HepG2 (cell line): ENCODE measurements around the gene CTIF. TPM values are rescaled to one million over a fixed set of nuclear protein-coding genes. Genes with fewer than 3 reads are reported as not detected.

Experiments used
- BORCS8-MEF2B ChIP-seq: sonication (generic); formaldehyde crosslinking; IDR thresholded peaks from 2 replicates; pipeline ENCODE4 v1.8.0; 2022; ENCODE audit warnings: mild to moderate bottlenecking, missing genetic modification reagents
- DNMT3B ChIP-seq: conservative IDR thresholded peaks from 2 replicates; pipeline ENCODE4 v1.6.1; 2016; ENCODE audit warnings: missing biosample characterization, control low read depth
- ERF ChIP-seq: IDR thresholded peaks from 2 replicates; pipeline ENCODE4 v1.6.1; 2018; ENCODE audit warnings: missing biosample characterization, missing genetic modification reagents
- JUN ChIP-seq: sonication (generic); formaldehyde crosslinking; IDR thresholded peaks from 2 replicates; pipeline ENCODE4 v1.4.0; 2020; ENCODE audit warnings: mild to moderate bottlenecking, missing genetic modification reagents
- KAT8 ChIP-seq: IDR thresholded peaks from 2 replicates; pipeline ENCODE4 v1.6.1; 2016; ENCODE audit warnings: missing genetic modification reagents, missing compliant biosample characterization
- MED8 ChIP-seq: sonication (generic); formaldehyde crosslinking; IDR thresholded peaks from 2 replicates; pipeline ENCODE4 v1.8.1; 2023; ENCODE audit warnings: mild to moderate bottlenecking, missing genetic modification reagents; ENCODE audit not compliant: insufficient replicate concordance
- NCOR1 ChIP-seq: fragments of 200-600 bp; sonication (generic); IDR thresholded peaks from 2 replicates; pipeline ENCODE4 v1.7.0; 2017; ENCODE audit warnings: antibody characterized with exemption, low read length, borderline replicate concordance
- NPAS2 ChIP-seq: sonication (generic); formaldehyde crosslinking; IDR thresholded peaks from 2 replicates; pipeline ENCODE4 v1.8.0; 2022; ENCODE audit warnings: mild to moderate bottlenecking, missing genetic modification reagents, borderline replicate concordance
- NR2F6 ChIP-seq, 2 experiments: IDR thresholded peaks; 2 replicates each; pipeline ENCODE4 v1.6.1; 2016; ENCODE audit warnings: antibody characterized with exemption in 1 of 2, mild to moderate bottlenecking in 1 of 2
- PCBP1 ChIP-seq: fragments of 200-400 bp; formaldehyde crosslinking; IDR thresholded peaks from 2 replicates; pipeline ENCODE4 v1.6.1; 2017; ENCODE audit warnings: mild to moderate bottlenecking, low read depth, low read length, borderline replicate concordance
- TBX3 ChIP-seq: fragments of 450-650 bp; IDR thresholded peaks from 2 replicates; pipeline ENCODE4 v1.6.1; 2017; ENCODE audit warnings: antibody characterized with exemption, mild to moderate bottlenecking, inconsistent platforms, borderline replicate concordance
- THAP11 ChIP-seq: IDR thresholded peaks from 2 replicates; pipeline ENCODE4 v1.6.1; 2016; ENCODE audit warnings: missing biosample characterization, missing genetic modification reagents
- ZNF274 ChIP-seq: sonication (generic); formaldehyde crosslinking; IDR thresholded peaks from 2 replicates; pipeline ENCODE4 v1.5.1; 2020; ENCODE audit warnings: mild to moderate bottlenecking, missing genetic modification reagents
- ZNF430 ChIP-seq: sonication (generic); formaldehyde crosslinking; IDR thresholded peaks from 2 replicates; pipeline ENCODE4 v1.9.0; 2021; ENCODE audit warnings: mild to moderate bottlenecking, missing genetic modification reagents
- ZNF788 ChIP-seq: sonication (generic); formaldehyde crosslinking; IDR thresholded peaks from 2 replicates; pipeline ENCODE4 v1.5.0; 2020; ENCODE audit warnings: mild to moderate bottlenecking, missing genetic modification reagents, borderline replicate concordance
- polyA plus RNA-seq, 8 experiments: library from polyadenylated mRNA; depleted of rRNA in 3 of 8; stranded (reverse) in 7 of 8; unstranded in 1 of 8; fragments of >200 nt; fragmentation: Illumina TruSeq in 4 of 8; extraction: Trizol in 4 of 8; gene quantifications; 2 replicates each; pipeline versions ENCODE4 v1.2.1 to v1.2.3, GENCODE V29; 2011 to 2016; ENCODE audit warnings: low read depth in 4 of 8, missing spikeins in 1 of 8, mixed read lengths in 1 of 8; ENCODE audit not compliant: insufficient read depth in 1 of 8
- total RNA-seq, 5 experiments: library from RNA; depleted of rRNA; stranded (reverse); fragments of >200 nt; fragmentation: Illumina TruSeq; extraction: Trizol; gene quantifications; 2 replicates each; pipeline ENCODE4 v1.2.3, GENCODE V29; 2016; ENCODE audit warnings: low read depth in 1 of 5
- TF ChIP-seq, protein P1 (sequence below): sonication (generic); formaldehyde crosslinking; IDR thresholded peaks from 2 replicates; pipeline ENCODE4 v1.4.0; 2020; ENCODE audit warnings: missing genetic modification reagents
- TF ChIP-seq, protein P2 (sequence below): sonication (generic); formaldehyde crosslinking; IDR thresholded peaks from 2 replicates; pipeline ENCODE4 v1.4.0; 2020; ENCODE audit warnings: missing genetic modification reagents, borderline replicate concordance
- TF ChIP-seq, protein P3 (sequence below): sonication (generic); formaldehyde crosslinking; IDR thresholded peaks from 2 replicates; pipeline ENCODE4 v1.4.0; 2020; ENCODE audit warnings: mild to moderate bottlenecking, low read depth, missing genetic modification reagents
- TF ChIP-seq, protein P4 (sequence below): sonication (generic); formaldehyde crosslinking; IDR thresholded peaks from 2 replicates; pipeline ENCODE4 v1.4.0; 2020; ENCODE audit warnings: mild to moderate bottlenecking, missing genetic modification reagents

Gene CTIF
- total and polyA plus RNA-seq, 2 of the 13 experiments (the other 11 are each of a cell fraction or from before 2014, with no cell fraction given), result 18.2 to 28.0 TPM

DNA sequence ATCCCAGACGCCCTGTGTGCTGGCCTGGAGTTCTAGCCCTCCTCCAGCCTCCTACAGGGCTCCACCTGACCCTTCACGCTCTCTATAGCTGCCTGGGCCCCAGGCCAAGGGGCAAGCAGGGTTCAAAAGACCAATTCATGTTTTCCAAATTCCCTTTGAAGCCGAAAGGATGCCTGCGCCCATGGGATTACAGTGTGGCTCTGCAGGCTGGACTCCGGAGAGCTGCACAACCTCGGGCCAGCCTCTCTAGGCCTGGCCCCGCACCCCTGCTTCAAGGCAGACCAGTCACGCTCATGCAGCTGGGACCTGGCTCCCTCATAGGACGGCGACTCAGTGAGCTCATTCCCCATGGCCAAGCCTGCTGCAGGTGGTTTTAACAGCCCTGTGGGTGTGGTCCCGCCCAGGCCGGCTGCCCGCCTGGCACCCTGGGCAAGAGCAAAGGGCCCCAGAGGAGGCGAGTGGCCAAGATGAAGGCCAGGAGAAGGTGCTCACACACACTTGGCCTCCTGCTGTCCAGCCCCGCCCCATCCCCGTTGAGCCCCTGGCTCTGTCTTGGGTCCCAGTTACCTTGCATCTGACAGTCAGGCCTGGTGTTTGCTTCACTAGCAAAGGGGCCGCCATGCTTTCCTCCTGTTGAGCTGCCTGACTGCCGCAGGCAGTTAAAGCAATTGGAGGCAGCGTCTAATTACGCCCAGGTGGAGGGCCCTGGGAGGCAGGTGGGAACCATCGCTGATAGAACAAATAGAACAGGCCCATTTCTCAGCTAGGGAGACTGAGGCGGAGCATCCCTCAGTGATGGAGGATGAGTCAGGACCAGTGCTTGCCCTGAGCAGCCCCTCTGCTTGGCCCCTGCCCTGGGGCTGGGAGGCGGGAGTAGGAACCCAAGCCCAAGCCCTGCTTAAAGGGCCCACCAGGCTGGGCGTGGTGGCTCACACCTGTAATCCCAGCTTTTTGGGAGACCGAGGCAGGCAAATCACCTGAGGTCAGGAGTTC lies 355.1 kb downstream of the CTIF start (continued):
- TF ChIP-seq, protein P1, sequence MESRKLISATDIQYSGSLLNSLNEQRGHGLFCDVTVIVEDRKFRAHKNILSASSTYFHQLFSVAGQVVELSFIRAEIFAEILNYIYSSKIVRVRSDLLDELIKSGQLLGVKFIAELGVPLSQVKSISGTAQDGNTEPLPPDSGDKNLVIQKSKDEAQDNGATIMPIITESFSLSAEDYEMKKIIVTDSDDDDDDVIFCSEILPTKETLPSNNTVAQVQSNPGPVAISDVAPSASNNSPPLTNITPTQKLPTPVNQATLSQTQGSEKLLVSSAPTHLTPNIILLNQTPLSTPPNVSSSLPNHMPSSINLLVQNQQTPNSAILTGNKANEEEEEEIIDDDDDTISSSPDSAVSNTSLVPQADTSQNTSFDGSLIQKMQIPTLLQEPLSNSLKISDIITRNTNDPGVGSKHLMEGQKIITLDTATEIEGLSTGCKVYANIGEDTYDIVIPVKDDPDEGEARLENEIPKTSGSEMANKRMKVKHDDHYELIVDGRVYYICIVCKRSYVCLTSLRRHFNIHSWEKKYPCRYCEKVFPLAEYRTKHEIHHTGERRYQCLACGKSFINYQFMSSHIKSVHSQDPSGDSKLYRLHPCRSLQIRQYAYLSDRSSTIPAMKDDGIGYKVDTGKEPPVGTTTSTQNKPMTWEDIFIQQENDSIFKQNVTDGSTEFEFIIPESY, result 0 out of 2 replicates have a peak, but pooled peaks have one; percentile 5
- TF ChIP-seq MED8 (CRISPR knock-in tag), result peak; percentile 24
- TF ChIP-seq PCBP1, result 0 out of 2 replicates have a peak, but pooled peaks have one; percentile 21
- TF ChIP-seq ZNF788 (CRISPR knock-in tag), result peak; percentile 59; the same call in 1 of the 2 replicates
- TF ChIP-seq, protein P2, sequence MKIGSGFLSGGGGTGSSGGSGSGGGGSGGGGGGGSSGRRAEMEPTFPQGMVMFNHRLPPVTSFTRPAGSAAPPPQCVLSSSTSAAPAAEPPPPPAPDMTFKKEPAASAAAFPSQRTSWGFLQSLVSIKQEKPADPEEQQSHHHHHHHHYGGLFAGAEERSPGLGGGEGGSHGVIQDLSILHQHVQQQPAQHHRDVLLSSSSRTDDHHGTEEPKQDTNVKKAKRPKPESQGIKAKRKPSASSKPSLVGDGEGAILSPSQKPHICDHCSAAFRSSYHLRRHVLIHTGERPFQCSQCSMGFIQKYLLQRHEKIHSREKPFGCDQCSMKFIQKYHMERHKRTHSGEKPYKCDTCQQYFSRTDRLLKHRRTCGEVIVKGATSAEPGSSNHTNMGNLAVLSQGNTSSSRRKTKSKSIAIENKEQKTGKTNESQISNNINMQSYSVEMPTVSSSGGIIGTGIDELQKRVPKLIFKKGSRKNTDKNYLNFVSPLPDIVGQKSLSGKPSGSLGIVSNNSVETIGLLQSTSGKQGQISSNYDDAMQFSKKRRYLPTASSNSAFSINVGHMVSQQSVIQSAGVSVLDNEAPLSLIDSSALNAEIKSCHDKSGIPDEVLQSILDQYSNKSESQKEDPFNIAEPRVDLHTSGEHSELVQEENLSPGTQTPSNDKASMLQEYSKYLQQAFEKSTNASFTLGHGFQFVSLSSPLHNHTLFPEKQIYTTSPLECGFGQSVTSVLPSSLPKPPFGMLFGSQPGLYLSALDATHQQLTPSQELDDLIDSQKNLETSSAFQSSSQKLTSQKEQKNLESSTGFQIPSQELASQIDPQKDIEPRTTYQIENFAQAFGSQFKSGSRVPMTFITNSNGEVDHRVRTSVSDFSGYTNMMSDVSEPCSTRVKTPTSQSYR (CRISPR knock-in tag), result peak; percentile 59
- peak; percentile 46; the same call in 1 of the 2 replicates for TF ChIP-seq TBX3
- TF ChIP-seq, protein P3, sequence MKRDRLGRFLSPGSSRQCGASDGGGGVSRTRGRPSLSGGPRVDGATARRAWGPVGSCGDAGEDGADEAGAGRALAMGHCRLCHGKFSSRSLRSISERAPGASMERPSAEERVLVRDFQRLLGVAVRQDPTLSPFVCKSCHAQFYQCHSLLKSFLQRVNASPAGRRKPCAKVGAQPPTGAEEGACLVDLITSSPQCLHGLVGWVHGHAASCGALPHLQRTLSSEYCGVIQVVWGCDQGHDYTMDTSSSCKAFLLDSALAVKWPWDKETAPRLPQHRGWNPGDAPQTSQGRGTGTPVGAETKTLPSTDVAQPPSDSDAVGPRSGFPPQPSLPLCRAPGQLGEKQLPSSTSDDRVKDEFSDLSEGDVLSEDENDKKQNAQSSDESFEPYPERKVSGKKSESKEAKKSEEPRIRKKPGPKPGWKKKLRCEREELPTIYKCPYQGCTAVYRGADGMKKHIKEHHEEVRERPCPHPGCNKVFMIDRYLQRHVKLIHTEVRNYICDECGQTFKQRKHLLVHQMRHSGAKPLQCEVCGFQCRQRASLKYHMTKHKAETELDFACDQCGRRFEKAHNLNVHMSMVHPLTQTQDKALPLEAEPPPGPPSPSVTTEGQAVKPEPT, result peak; percentile 46; the same call in 1 of the 2 replicates
- no peak for TF ChIP-seq NPAS2
- TF ChIP-seq, protein P4, sequence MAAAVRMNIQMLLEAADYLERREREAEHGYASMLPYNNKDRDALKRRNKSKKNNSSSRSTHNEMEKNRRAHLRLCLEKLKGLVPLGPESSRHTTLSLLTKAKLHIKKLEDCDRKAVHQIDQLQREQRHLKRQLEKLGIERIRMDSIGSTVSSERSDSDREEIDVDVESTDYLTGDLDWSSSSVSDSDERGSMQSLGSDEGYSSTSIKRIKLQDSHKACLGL, result no peak
- TF ChIP-seq ZNF274 (CRISPR knock-in tag), result no peak
- TF ChIP-seq JUN (CRISPR knock-in tag), result peak; percentile 43
- TF ChIP-seq BORCS8-MEF2B, result peak; percentile 33; the same call in 1 of the 2 replicates
- no peak for TF ChIP-seq DNMT3B (CRISPR knock-in tag)
- TF ChIP-seq THAP11, result peak; percentile 30
- no peak for TF ChIP-seq ZNF430
- TF ChIP-seq NR2F6 (IDR thresholded peaks at IDR 0.05), result peak; percentile 91
- peak; percentile 93 for TF ChIP-seq NR2F6 (CRISPR knock-in tag; IDR thresholded peaks at IDR 0.05)
- TF ChIP-seq ERF (CRISPR knock-in tag), result peak; percentile 87
- peak; percentile 93 for TF ChIP-seq NCOR1
- TF ChIP-seq KAT8 (CRISPR knock-in tag), result peak; percentile 58; the same call in 1 of the 2 replicates
